ENCODE results near the gene ENOX2.
A peak's percentile ranks its signal among the peaks of the same experiment; 100 is the strongest.
"Not testable (repeated sequence)": the region's sequence is repeated elsewhere in the genome, so short reads cannot be mapped to it uniquely, and the experiment has no call there.

Gene ENOX2

GRCh38 chrX:130827648-130828047 lies 75.4 kb downstream of the ENOX2 start:
- DNase-seq (ENCODE audit: low spot score), result no peak
- FAIRE-seq, result no peak

- no peak for FAIRE-seq
Measured at GRCh38 chrX:130826249-130826648, 76.8 kb downstream of the ENOX2 start.

GRCh38 chrX:130825525-130825924 lies 77.5 kb downstream of the ENOX2 start:
- FAIRE-seq (no peak), DNase-seq (ENCODE audit: low spot score) (no peak)

More at GRCh38 chrX:130826249-130826648, 76.8 kb downstream of the ENOX2 start:
- DNase-seq (ENCODE audit: low spot score), result no peak

GRCh38 chrX:130819367-130819766 lies 83.6 kb downstream of the ENOX2 start:
- FAIRE-seq; DNase-seq (ENCODE audit: low spot score): not testable (repeated sequence)

GRCh38 chrX:130813932-130814331 lies 89.1 kb downstream of the ENOX2 start:
- DNase-seq (ENCODE audit: low spot score); FAIRE-seq: not testable (repeated sequence)

GRCh38 chrX:130810561-130810960 lies 92.4 kb downstream of the ENOX2 start:
- no peak for FAIRE-seq
- no peak for DNase-seq (ENCODE audit: low spot score)

- DNase-seq (ENCODE audit: low spot score) (no peak), FAIRE-seq (no peak)
Measured at GRCh38 chrX:130805903-130806302, 97.1 kb downstream of the ENOX2 start.

- DNase-seq (ENCODE audit: low spot score) (no peak), FAIRE-seq (no peak)
Measured at GRCh38 chrX:130803537-130803936, 99.5 kb downstream of the ENOX2 start.

GRCh38 chrX:130801901-130802300 lies 101.1 kb downstream of the ENOX2 start:
- DNase-seq (ENCODE audit: low spot score), result no peak
- no peak for FAIRE-seq

- FAIRE-seq (peak; percentile 42), DNase-seq (ENCODE audit: low spot score) (peak; percentile 15)
Measured at GRCh38 chrX:130799393-130799792, 103.6 kb downstream of the ENOX2 start.

- DNase-seq (ENCODE audit: low spot score), result no peak
- FAIRE-seq, result no peak
Measured at GRCh38 chrX:130793975-130794374, 109.0 kb downstream of the ENOX2 start.

GRCh38 chrX:130791870-130792269 lies 111.1 kb downstream of the ENOX2 start:
- not testable (repeated sequence) for DNase-seq (ENCODE audit: low spot score); FAIRE-seq

- no peak for DNase-seq (ENCODE audit: low spot score)
- FAIRE-seq, result no peak
Measured at GRCh38 chrX:130789793-130790192, 113.2 kb downstream of the ENOX2 start.

GRCh38 chrX:130788786-130789581 lies 114.0 kb downstream of the ENOX2 start:
- FAIRE-seq (no peak), DNase-seq (ENCODE audit: low spot score) (no peak)

GRCh38 chrX:130786030-130786429 lies 117.0 kb downstream of the ENOX2 start:
- DNase-seq (ENCODE audit: low spot score) (no peak), FAIRE-seq (no peak)

- FAIRE-seq (no peak), DNase-seq (ENCODE audit: low spot score) (no peak)
Measured at GRCh38 chrX:130778773-130779172, 124.2 kb downstream of the ENOX2 start.

- DNase-seq (ENCODE audit: low spot score), result no peak
- no peak for FAIRE-seq
Measured at GRCh38 chrX:130775849-130776248, 127.2 kb downstream of the ENOX2 start.

- FAIRE-seq (no peak), DNase-seq (ENCODE audit: low spot score) (no peak)
Measured at GRCh38 chrX:130772776-130773143, 130.2 kb downstream of the ENOX2 start.

GRCh38 chrX:130772105-130772775 lies 130.8 kb downstream of the ENOX2 start:
- DNase-seq (ENCODE audit: low spot score) (peak; percentile 72), FAIRE-seq (peak; percentile 73)

- FAIRE-seq, result no peak
- DNase-seq (ENCODE audit: low spot score), result no peak
Measured at GRCh38 chrX:130771648-130772047, 131.4 kb downstream of the ENOX2 start.

GRCh38 chrX:130771230-130771629 lies 131.8 kb downstream of the ENOX2 start:
- FAIRE-seq (peak; percentile 65), DNase-seq (ENCODE audit: low spot score) (peak; percentile 7)

GRCh38 chrX:130770615-130771014 lies 132.4 kb downstream of the ENOX2 start:
- peak; percentile 77 for DNase-seq (ENCODE audit: low spot score)
- peak; percentile 90 for FAIRE-seq

- FAIRE-seq, result no peak
- DNase-seq (ENCODE audit: low spot score), result no peak
Measured at GRCh38 chrX:130769835-130770234, 133.2 kb downstream of the ENOX2 start.
